ENCODE results near the gene CLC.

DNA sequence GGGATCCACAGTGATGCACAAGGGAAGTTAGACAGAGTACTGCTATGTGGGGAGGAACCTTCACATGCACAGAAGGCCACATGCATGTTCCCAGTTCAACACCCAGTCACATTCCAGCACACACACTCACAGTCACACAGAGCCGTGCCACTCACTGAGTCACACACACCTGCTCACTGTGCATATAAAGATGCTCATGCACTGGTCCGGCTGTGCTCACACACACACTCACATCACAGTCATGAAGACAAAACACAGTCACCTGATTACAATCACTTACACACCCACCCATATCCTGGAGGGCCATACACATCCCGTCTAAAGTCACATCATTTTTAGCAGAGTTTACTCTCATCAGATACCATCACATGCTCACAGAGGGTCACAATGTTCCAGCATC lies 478 bp downstream of the CLC start:
- TF ChIP-seq, protein P1, sequence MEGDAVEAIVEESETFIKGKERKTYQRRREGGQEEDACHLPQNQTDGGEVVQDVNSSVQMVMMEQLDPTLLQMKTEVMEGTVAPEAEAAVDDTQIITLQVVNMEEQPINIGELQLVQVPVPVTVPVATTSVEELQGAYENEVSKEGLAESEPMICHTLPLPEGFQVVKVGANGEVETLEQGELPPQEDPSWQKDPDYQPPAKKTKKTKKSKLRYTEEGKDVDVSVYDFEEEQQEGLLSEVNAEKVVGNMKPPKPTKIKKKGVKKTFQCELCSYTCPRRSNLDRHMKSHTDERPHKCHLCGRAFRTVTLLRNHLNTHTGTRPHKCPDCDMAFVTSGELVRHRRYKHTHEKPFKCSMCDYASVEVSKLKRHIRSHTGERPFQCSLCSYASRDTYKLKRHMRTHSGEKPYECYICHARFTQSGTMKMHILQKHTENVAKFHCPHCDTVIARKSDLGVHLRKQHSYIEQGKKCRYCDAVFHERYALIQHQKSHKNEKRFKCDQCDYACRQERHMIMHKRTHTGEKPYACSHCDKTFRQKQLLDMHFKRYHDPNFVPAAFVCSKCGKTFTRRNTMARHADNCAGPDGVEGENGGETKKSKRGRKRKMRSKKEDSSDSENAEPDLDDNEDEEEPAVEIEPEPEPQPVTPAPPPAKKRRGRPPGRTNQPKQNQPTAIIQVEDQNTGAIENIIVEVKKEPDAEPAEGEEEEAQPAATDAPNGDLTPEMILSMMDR (conservative IDR thresholded peaks at IDR 0.05; ENCODE audit: low read length) = no peak
- no peak for TF ChIP-seq EZH2phosphoT487 (IDR thresholded peaks at IDR 0.05; ENCODE audit: borderline replicate concordance, low read depth, low read length)

Data from OCI-LY7 (cell line).